ENCODE measurements around the gene DPF3. TPM values are rescaled to one million over a fixed set of nuclear protein-coding genes. Genes with fewer than 3 reads are reported as not detected.

Gene DPF3
- total RNA-seq, 1 donor from 2014 or later = 1.3 TPM

GRCh38 chr14:72774141-72774540 is 119.8 kb downstream of the DPF3 start:
- Mint-ChIP-seq H3K4me1 (no peaks in the 10 kb centered on the region), H3K36me3 (ENCODE audit: low read depth) (no peaks in the 10 kb centered on the region), H3K9me3 (no peaks in the 10 kb centered on the region), H3K4me3 (no peak overlapping the region), H3K27ac (ENCODE audit: unreplicated experiment) (no peak overlapping the region), H3K27me3 (ENCODE audit: low read depth) (no peaks in the 10 kb centered on the region)
- DNase-seq (ENCODE audit: low read depth, low spot score) = no peak
- TF ChIP-seq, protein P1, sequence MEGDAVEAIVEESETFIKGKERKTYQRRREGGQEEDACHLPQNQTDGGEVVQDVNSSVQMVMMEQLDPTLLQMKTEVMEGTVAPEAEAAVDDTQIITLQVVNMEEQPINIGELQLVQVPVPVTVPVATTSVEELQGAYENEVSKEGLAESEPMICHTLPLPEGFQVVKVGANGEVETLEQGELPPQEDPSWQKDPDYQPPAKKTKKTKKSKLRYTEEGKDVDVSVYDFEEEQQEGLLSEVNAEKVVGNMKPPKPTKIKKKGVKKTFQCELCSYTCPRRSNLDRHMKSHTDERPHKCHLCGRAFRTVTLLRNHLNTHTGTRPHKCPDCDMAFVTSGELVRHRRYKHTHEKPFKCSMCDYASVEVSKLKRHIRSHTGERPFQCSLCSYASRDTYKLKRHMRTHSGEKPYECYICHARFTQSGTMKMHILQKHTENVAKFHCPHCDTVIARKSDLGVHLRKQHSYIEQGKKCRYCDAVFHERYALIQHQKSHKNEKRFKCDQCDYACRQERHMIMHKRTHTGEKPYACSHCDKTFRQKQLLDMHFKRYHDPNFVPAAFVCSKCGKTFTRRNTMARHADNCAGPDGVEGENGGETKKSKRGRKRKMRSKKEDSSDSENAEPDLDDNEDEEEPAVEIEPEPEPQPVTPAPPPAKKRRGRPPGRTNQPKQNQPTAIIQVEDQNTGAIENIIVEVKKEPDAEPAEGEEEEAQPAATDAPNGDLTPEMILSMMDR (conservative IDR thresholded peaks at IDR 0.05) = no peak

DNA sequence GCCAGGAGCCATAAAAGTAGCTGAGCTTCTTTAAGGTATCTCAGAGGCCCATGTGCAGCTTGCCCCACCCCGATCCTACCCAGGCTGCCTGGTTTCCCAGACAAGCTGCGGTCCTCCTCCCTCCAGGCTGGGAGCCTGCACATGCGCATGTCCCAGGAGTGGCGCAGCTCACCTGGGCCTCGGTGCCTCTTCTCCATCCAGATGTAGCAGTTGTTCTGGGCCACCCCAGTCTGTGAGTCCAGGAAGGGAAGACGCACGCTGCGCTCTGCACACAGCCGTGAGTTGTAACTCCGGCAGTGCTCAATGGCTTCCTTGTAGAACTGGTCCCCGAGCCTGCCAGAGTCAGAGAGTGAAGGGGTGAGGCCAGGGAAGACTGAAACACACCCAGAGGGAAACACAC is 122.3 kb downstream of the DPF3 start:
- no peak overlapping the region for H3K27ac Mint-ChIP-seq (ENCODE audit: unreplicated experiment)
- TF ChIP-seq, protein P1 (conservative IDR thresholded peaks at IDR 0.05) = no peak
- H3K4me1 Mint-ChIP-seq = no peaks in the 10 kb centered on the region

GRCh38 chr14:72766296-72766695 is 127.6 kb downstream of the DPF3 start:
- TF ChIP-seq, protein P1 (conservative IDR thresholded peaks at IDR 0.05) = no peak

More for the DNA sequence above, 122.3 kb downstream of the DPF3 start:
- H3K4me3 Mint-ChIP-seq = no peak overlapping the region
- H3K9me3 Mint-ChIP-seq = peaks cover 6% of the 10 kb centered on the region
- no peak for DNase-seq (ENCODE audit: low read depth, low spot score)
- no peaks in the 10 kb centered on the region for H3K27me3 Mint-ChIP-seq (ENCODE audit: low read depth)
- H3K36me3 Mint-ChIP-seq (ENCODE audit: low read depth) = peaks cover 9% of the 10 kb centered on the region

DNA sequence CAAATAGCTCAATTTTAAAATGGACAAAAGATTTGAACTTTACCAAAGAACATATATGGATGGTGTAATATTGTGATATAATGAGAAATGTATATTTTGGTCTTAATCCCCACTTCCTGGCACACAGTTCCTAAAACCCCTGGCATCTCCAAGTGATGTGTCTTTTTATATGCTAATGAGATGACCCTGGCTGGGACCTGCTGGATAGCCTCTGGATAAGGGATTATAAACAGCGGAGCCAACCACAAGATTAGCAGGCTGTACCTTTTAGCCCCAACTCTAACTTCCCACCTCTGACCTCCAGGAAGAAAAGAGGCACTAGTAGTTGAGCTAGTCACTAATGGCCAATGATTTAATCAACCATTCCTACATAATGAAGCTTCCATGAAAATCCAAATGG is 130.0 kb downstream of the DPF3 start:
- Mint-ChIP-seq H3K4me1 (no peaks in the 10 kb centered on the region), H3K9me3 (peaks cover 16% of the 10 kb centered on the region), H3K27ac (ENCODE audit: unreplicated experiment) (no peak overlapping the region), H3K4me3 (no peak overlapping the region), H3K36me3 (ENCODE audit: low read depth) (peaks cover 14% of the 10 kb centered on the region), H3K27me3 (ENCODE audit: low read depth) (no peaks in the 10 kb centered on the region)
- DNase-seq (ENCODE audit: low read depth, low spot score) = no peak
- TF ChIP-seq, protein P1 (conservative IDR thresholded peaks at IDR 0.05) = no peak

More at GRCh38 chr14:72766296-72766695, 127.6 kb downstream of the DPF3 start:
- no peaks in the 10 kb centered on the region for H3K4me1 Mint-ChIP-seq
- no peak overlapping the region for H3K27ac Mint-ChIP-seq (ENCODE audit: unreplicated experiment)
- DNase-seq (ENCODE audit: low read depth, low spot score) = no peak
- no peaks in the 10 kb centered on the region for H3K27me3 Mint-ChIP-seq (ENCODE audit: low read depth)
- peaks cover 9% of the 10 kb centered on the region for H3K36me3 Mint-ChIP-seq (ENCODE audit: low read depth)
- peaks cover 9% of the 10 kb centered on the region for H3K9me3 Mint-ChIP-seq
- H3K4me3 Mint-ChIP-seq = no peak overlapping the region

GRCh38 chr14:72759670-72760069 is 134.2 kb downstream of the DPF3 start:
- peaks cover 11% of the 10 kb centered on the region for H3K36me3 Mint-ChIP-seq (ENCODE audit: low read depth)
- H3K27ac Mint-ChIP-seq (ENCODE audit: unreplicated experiment) = no peak overlapping the region
- H3K4me3 Mint-ChIP-seq = no peak overlapping the region
- TF ChIP-seq, protein P1 (conservative IDR thresholded peaks at IDR 0.05) = no peak
- peaks cover 16% of the 10 kb centered on the region for H3K9me3 Mint-ChIP-seq
- H3K4me1 Mint-ChIP-seq = no peaks in the 10 kb centered on the region
- no peak for DNase-seq (ENCODE audit: low read depth, low spot score)
- no peaks in the 10 kb centered on the region for H3K27me3 Mint-ChIP-seq (ENCODE audit: low read depth)

- no peak for DNase-seq (ENCODE audit: low read depth, low spot score)
- TF ChIP-seq, protein P1 (conservative IDR thresholded peaks at IDR 0.05) = no peak
- no peaks in the 10 kb centered on the region for H3K4me1 Mint-ChIP-seq
- peaks cover 16% of the 10 kb centered on the region for H3K9me3 Mint-ChIP-seq
- H3K27ac Mint-ChIP-seq (ENCODE audit: unreplicated experiment) = no peak overlapping the region
- peaks cover 11% of the 10 kb centered on the region for H3K36me3 Mint-ChIP-seq (ENCODE audit: low read depth)
- H3K4me3 Mint-ChIP-seq = no peak overlapping the region
- H3K27me3 Mint-ChIP-seq (ENCODE audit: low read depth) = no peaks in the 10 kb centered on the region
Observed at GRCh38 chr14:72758993-72759392, 134.9 kb downstream of the DPF3 start.
